ENCODE results near the gene UVSSA.
"Not testable (repeated sequence)": the region's sequence is repeated elsewhere in the genome, so short reads cannot be mapped to it uniquely, and the experiment has no call there.

UVSSA gene

DNA sequence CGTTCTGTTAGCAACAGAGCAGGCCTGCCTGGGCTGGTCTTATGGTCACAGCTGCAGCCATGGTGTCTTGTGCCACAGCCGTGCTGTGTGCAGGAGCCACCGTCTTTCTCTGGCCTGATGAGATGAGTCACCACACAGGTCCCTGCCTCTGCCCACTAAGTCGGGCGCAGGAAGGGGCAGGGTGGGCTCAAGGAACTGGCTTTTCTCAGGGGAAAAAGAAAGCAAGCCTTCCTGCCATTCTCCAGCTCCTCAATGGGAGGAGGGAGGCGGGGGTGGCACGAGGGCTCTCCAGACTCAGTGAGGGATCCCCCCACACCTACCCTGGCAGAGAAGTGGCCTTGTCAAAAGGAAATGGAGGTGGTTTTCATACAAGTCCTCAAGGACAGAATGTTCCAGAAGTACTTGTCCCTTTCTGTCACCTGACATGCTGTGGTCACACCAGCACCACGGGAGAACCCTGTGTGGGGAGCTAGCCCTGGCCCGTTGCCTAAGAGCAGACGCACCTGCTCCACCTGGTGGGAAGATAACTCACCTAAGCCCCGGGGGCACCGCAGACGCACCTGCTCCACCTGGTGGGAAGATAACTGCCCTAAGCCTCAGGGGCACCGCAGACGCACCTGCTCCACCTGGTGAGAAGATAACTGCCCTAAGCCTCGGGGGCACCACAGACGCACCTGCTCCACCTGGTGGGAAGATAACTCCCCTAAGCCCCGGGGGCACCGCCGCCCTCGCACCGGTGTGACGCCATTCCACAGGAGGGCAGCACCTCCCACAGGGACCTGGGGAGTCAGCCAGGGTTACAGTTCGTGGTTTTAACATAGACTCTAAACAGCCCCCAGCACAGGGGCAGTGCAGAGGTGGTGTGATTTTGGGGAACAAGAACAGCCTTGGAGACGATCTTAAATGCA, 18.5 kb downstream of the UVSSA start:
- DNase-seq, result no peak

- no peak for DNase-seq
Measured at GRCh38 chr4:1366371-1367229, 19.6 kb downstream of the UVSSA start.

DNA sequence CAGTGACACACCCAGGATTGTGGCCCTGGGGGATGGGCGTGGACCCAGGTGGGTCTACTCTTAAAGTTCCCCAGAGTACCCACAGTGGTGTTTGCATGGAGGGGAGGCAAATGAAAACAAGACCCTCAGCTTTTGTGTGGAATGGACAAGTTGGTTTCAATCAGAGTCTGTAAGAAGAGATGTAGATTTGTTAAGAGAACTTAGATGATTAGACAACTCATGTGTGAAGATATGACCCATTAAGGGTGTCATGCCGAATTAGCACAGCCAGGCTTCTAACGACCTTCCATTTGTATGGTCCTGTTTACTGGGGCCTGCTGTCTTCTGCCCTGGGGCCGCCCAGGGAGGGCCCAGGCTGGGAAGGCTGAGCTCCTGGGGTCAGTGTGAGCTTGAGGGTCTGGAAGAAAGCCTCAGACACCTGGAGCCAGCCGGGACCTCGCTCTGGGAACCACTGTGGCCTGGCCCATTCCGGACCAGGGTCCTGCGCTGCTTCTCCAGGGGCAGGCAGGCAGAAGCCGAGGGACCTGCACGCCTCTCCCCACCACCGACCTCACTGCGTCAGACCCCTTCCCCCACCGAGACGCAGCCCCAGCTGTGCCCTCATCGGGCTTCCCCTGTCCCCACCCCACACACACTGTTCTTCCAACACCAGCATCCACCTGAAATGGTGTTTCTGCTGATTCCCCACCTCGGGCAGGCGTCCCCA, 20.4 kb downstream of the UVSSA start:
- DNase-seq, result no peak

- DNase-seq, result no peak
Measured at GRCh38 chr4:1367936-1368289, 20.9 kb downstream of the UVSSA start.

- no peak for DNase-seq
Measured at GRCh38 chr4:1368421-1369090, 21.5 kb downstream of the UVSSA start.

DNA sequence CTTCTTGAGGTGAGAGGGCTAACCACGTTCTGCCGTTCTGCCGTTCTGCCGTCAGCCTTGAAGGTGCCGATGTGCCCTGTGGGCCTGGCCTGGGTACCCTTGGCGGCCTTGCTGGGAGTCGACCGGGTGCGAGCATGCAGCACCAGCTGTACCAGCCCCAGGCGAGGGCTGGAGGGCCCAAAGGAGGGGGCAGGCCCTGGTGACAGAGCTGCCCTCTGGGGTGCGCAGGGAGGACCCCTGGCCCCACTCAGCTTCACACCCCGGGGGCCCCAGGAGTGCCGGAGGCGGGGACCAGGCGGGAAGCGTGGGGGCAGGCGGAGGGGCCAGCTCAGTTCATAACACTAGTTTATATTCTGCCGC, 22.1 kb downstream of the UVSSA start:
- DNase-seq, result no peak

- no peak for DNase-seq
Measured at GRCh38 chr4:1369479-1370079, 22.6 kb downstream of the UVSSA start.

- DNase-seq, result no peak
Measured at GRCh38 chr4:1370321-1371124, 23.5 kb downstream of the UVSSA start.

DNA sequence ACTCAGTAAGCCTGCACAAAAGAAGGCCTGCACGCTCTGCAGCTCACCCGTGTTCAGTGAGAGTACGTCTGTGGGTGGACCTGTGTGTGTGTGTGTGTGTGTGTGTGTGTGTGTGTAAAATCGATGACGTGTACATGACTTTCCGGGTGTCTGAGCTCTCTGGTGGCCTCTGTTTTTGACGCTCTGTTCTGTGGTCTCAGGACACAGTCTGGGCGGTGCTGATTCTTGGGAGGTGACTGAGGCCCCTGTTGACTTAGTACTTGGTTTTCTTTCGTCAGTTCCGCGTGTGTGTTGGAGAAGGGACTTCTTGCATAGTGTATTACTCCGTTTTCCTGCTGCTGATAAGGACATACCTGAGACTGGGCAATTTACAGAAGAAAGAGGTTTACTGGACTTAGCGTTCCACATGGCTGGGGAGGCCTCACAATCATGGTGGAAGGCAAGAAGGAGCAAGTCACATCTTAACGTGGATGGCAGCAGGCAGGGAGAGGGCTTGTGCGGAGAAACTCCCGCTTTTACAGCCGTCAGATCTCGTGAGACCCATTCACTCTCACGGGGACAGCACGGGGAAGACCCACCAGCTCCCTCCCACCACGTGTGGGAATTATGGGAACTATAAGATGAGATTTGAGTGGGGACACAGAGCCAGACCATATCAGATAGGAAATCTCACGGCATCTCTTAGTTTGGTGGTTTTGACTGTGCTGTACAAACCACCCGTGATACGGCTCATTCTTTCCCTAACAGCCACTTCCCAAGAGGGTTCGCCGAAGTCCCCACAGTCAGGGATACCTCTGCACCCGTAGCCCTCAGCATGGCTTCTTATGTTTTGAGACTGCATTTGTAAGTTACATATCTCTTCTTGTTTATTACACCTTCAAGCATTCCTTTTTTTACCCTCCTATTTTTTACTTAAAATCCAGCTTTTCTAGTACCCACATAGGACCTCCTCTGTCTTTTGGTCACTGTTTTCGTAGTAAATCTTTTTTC, 24.5 kb downstream of the UVSSA start:
- no peak for DNase-seq

DNA sequence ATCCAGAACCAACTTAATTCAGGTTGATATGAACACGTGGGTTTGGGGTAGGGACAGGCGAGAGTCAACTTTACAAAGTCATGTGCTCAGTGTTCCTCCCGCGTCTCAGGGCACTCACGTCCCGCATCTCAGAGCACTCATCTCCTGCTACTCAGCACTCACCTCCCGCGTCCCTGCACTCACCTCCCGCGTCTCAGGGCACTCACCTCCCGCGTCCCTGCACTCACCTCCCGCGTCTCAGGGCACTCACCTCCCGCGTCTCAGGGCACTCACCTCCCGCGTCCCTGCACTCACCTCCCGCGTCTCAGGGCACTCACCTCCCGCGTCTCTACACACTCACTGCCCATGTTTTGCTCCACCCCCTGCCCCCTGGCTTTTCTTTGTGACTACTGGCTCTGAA, 25.6 kb downstream of the UVSSA start:
- not testable (repeated sequence) for DNase-seq

- no peak for DNase-seq
Measured at GRCh38 chr4:1373892-1374705, 27.1 kb downstream of the UVSSA start.

DNA sequence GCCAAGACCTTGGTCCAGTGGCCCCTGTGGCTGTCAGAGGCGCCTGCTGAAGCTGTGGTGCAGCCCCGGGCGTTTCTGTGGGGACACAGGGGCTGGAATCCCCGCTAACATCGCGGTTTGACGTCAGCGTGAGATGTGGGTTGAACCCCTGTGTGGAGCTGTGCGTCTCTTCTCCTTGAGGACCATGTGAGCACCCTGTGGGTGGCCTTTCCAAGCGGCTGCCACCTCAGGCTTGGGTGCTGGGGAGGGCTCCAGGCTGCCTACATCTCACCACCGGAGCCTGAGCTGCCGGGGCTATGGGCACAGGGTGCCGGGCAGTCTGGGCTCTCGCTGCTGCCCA, 27.7 kb downstream of the UVSSA start:
- no peak for DNase-seq

DNA sequence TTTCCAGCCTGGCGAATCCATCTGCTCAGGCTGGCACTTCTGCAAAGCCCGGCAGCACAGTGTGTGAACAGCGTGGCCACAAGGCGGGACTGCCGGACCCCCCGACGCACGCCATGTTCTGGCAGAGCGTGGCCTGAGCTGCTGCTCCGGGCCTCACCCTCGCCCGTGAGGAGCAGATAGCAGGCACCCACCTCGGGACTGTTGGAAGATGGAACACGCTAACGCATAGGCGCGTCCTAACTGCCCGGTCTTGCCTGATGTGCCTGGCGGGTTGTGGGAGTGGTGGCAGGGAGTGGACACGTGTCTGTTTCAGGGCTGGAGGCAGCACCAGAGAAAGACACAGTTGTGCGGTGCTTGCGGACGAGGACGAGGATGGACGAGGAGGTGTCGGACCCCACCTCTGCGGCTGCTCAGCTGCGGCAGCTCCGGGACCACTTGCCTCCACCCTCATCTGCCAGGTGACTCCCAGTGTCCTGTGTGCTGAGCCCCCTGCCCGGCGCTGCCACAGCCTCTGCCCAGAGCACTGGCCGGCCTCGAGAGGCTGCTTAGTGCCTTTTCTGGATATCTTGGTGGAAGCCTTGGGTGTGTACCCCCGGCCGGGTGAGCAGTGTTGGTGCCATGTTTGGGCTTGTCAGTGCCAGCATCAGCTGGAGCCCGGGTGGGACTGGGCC, 28.2 kb downstream of the UVSSA start:
- DNase-seq, result no peak

- no peak for DNase-seq
Measured at GRCh38 chr4:1375761-1376322, 28.8 kb downstream of the UVSSA start.

GRCh38 chr4:1376391-1376840, 29.4 kb downstream of the UVSSA start:
- DNase-seq, result no peak

- no peak for DNase-seq
Measured at GRCh38 chr4:1376841-1377605, 30.0 kb downstream of the UVSSA start.

DNA sequence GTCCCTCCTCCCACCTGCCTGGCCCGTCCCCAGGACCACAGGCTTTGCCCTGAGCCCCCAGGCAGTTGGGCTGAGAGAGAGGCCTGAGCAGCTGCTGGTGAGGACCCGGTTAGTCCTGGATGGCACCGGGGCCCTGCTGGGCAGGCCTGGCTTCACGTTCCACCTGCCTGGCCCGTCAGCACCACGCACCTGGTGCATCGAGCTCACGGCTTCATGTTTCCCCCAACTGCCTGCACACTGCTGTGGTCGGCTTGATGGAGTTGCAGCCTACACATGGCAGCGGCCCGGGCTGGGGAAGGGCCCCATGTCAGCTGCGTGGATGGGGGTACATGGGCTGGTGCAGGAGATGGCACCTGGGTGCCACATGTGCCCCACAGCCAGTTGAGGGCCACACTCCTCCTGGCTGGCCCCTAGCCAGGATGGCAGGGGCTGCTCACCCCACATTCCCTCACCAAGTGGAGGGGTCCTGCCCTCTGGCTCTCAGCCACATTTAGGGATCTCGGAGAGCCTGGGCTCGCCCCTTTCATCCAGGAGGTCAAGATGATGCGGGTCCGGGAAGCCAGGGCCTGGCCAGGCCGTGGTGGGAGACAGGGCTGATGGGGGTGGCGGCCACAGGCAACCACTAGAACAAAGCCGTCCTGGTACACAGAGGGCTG, 30.7 kb downstream of the UVSSA start:
- DNase-seq, result no peak
